Measurements from ENCODE around the gene NOX5. TPM values are rescaled to one million over a fixed set of nuclear protein-coding genes. Genes with fewer than 3 reads are reported as not detected.
"Not testable (repeated sequence)": the region's sequence is repeated elsewhere in the genome, so short reads cannot be mapped to it uniquely, and the experiment has no call there.

Gene NOX5
- 0.07 to 0.20 TPM (median 0.14 TPM) in 3 replicates for total RNA-seq

- Mint-ChIP-seq H3K27me3 (ENCODE audit: low read depth) (peaks cover 5% of the 10 kb centered on the region), H3K9me3 (peaks cover 8% of the 10 kb centered on the region), H3K4me3 (no peak within 1 kb of the TSS), H3K36me3 (peaks cover 1% of the 10 kb centered on the region), H3K27ac (no peak within 1 kb of the TSS), H3K4me1 (no peaks in the 10 kb centered on the region)
- DNase-seq (ENCODE audit: low spot score in 2 of 2, unreplicated experiment in 2 of 2), result no peak
- no peak for TF ChIP-seq CTCF (IDR thresholded peaks at IDR 0.05; ENCODE audit: unreplicated experiment)
Measured at GRCh38 chr15:69014454-69014853, at the start of gene NOX5. NOX5 (plus strand) TSS chr15:69014695; CDS start chr15:69014736, 41 bp downstream.

- TF ChIP-seq CTCF (IDR thresholded peaks at IDR 0.05; ENCODE audit: unreplicated experiment), result no peak
- Mint-ChIP-seq H3K27ac (no peak overlapping the region), H3K4me3 (no peak overlapping the region), H3K36me3 (peaks cover 17% of the 10 kb centered on the region), H3K9me3 (peaks cover 52% of the 10 kb centered on the region), H3K27me3 (ENCODE audit: low read depth) (peaks cover 7% of the 10 kb centered on the region), H3K4me1 (no peaks in the 10 kb centered on the region)
- no peak for DNase-seq (ENCODE audit: low spot score in 2 of 2, unreplicated experiment in 2 of 2)
Measured at GRCh38 chr15:68966996-68967395, 47.5 kb upstream of the NOX5 start.

GRCh38 chr15:68967948-68968347 lies 46.5 kb upstream of the NOX5 start:
- Mint-ChIP-seq H3K9me3 (peaks cover 45% of the 10 kb centered on the region), H3K27me3 (ENCODE audit: low read depth) (peaks cover 3% of the 10 kb centered on the region), H3K27ac (no peak overlapping the region), H3K4me3 (no peak overlapping the region), H3K36me3 (peaks cover 17% of the 10 kb centered on the region), H3K4me1 (no peaks in the 10 kb centered on the region)
- no peak for TF ChIP-seq CTCF (IDR thresholded peaks at IDR 0.05; ENCODE audit: unreplicated experiment)
- DNase-seq (ENCODE audit: low spot score in 2 of 2, unreplicated experiment in 2 of 2), result no peak

- Mint-ChIP-seq H3K27ac (no peak overlapping the region), H3K27me3 (ENCODE audit: low read depth) (no peaks in the 10 kb centered on the region), H3K9me3 (peaks cover 41% of the 10 kb centered on the region), H3K4me1 (no peaks in the 10 kb centered on the region), H3K36me3 (peaks cover 14% of the 10 kb centered on the region), H3K4me3 (no peak overlapping the region)
- DNase-seq (ENCODE audit: low spot score in 2 of 2, unreplicated experiment in 2 of 2), result no peak
- TF ChIP-seq CTCF (IDR thresholded peaks at IDR 0.05; ENCODE audit: unreplicated experiment), result no peak
Measured at GRCh38 chr15:68969298-68969697, 45.2 kb upstream of the NOX5 start.

- H3K4me3 Mint-ChIP-seq, result no peak overlapping the region
- peaks cover 9% of the 10 kb centered on the region for H3K36me3 Mint-ChIP-seq
- TF ChIP-seq CTCF (IDR thresholded peaks at IDR 0.05; ENCODE audit: unreplicated experiment), result no peak
- no peaks in the 10 kb centered on the region for H3K4me1 Mint-ChIP-seq
- DNase-seq (ENCODE audit: low spot score in 2 of 2, unreplicated experiment in 2 of 2), result no peak
- no peaks in the 10 kb centered on the region for H3K27me3 Mint-ChIP-seq (ENCODE audit: low read depth)
- H3K9me3 Mint-ChIP-seq, result peaks cover 33% of the 10 kb centered on the region
- no peak overlapping the region for H3K27ac Mint-ChIP-seq
Measured at GRCh38 chr15:68972201-68973065, 42.1 kb upstream of the NOX5 start.

- peaks cover 20% of the 10 kb centered on the region for H3K9me3 Mint-ChIP-seq
Measured at GRCh38 chr15:68975651-68976160, 38.8 kb upstream of the NOX5 start.

GRCh38 chr15:68977426-68977825 lies 37.1 kb upstream of the NOX5 start:
- not testable (repeated sequence) for H3K27ac Mint-ChIP-seq; H3K36me3 Mint-ChIP-seq; H3K27me3 Mint-ChIP-seq (ENCODE audit: low read depth); H3K4me3 Mint-ChIP-seq; DNase-seq (ENCODE audit: low spot score in 2 of 2, unreplicated experiment in 2 of 2); H3K4me1 Mint-ChIP-seq
- peaks cover 26% of the 10 kb centered on the region for H3K9me3 Mint-ChIP-seq

More at GRCh38 chr15:68975651-68976160, 38.8 kb upstream of the NOX5 start:
- H3K36me3 Mint-ChIP-seq; H3K4me1 Mint-ChIP-seq; DNase-seq (ENCODE audit: low spot score in 2 of 2, unreplicated experiment in 2 of 2); H3K27ac Mint-ChIP-seq; H3K4me3 Mint-ChIP-seq; H3K27me3 Mint-ChIP-seq (ENCODE audit: low read depth): not testable (repeated sequence)

All from mesothelial cell of epicardium (in vitro differentiated cells).